ENCODE data around the gene TLCD5.

DNA sequence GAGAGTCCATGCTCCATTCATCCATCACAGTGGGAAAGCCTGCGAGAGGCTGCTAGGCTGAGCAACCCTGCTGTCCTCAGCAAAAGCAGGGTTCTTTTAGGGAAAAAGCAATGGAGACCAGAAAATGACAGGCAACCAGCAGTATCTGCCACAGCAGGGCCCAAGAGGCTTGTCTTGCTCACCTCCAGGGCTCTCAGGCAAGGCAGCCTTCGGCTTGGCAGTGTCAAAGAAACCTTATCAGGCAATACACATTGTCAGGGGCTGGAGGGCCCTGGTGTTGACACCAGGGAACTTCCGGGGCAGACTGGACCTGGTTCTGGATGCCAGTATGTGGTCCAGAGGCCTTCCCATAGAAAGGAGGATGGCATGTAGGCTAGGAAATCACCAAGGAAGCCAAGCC, 10.2 kb upstream of the TLCD5 start:
- TF ChIP-seq, protein P1, sequence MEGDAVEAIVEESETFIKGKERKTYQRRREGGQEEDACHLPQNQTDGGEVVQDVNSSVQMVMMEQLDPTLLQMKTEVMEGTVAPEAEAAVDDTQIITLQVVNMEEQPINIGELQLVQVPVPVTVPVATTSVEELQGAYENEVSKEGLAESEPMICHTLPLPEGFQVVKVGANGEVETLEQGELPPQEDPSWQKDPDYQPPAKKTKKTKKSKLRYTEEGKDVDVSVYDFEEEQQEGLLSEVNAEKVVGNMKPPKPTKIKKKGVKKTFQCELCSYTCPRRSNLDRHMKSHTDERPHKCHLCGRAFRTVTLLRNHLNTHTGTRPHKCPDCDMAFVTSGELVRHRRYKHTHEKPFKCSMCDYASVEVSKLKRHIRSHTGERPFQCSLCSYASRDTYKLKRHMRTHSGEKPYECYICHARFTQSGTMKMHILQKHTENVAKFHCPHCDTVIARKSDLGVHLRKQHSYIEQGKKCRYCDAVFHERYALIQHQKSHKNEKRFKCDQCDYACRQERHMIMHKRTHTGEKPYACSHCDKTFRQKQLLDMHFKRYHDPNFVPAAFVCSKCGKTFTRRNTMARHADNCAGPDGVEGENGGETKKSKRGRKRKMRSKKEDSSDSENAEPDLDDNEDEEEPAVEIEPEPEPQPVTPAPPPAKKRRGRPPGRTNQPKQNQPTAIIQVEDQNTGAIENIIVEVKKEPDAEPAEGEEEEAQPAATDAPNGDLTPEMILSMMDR (IDR thresholded peaks at IDR 0.05): no peak
- TF ChIP-seq EZH2 (IDR thresholded peaks at IDR 0.05; ENCODE audit: borderline replicate concordance, insufficient read depth, low read depth, low read length, poor library complexity, severe bottlenecking): no peak

Data from B cell (primary cell).